ENCODE data around the gene BATF3.
"Not testable (repeated sequence)": the region's sequence is repeated elsewhere in the genome, so short reads cannot be mapped to it uniquely, and the experiment has no call there.

The BATF3 gene

GRCh38 chr1:212733109-212733508 lies 33.5 kb upstream of the BATF3 start:
- TF ChIP-seq CTCF (IDR thresholded peaks at IDR 0.05; ENCODE audit: low read depth, low read length), result no peak
- H3K4me3 ChIP-seq (replicated peaks in 1 of 2; ENCODE audit: low read depth in 2 of 2, low read length in 2 of 2), result no peak overlapping the region
- no peak for DNase-seq (ENCODE audit: low read depth in 2 of 2)

GRCh38 chr1:212731630-212732029 lies 32.0 kb upstream of the BATF3 start:
- DNase-seq (ENCODE audit: low read depth in 2 of 2), result no peak
- no peak for TF ChIP-seq CTCF (IDR thresholded peaks at IDR 0.05; ENCODE audit: low read depth, low read length)

GRCh38 chr1:212728606-212729005 lies 29.0 kb upstream of the BATF3 start:
- DNase-seq (ENCODE audit: low read depth in 2 of 2), result no peak
- no peak for TF ChIP-seq CTCF (IDR thresholded peaks at IDR 0.05; ENCODE audit: low read depth, low read length)
- H3K4me3 ChIP-seq (replicated peaks in 1 of 2; ENCODE audit: low read depth in 2 of 2, low read length in 2 of 2), result no peak overlapping the region

More at GRCh38 chr1:212731630-212732029, 32.0 kb upstream of the BATF3 start:
- H3K4me3 ChIP-seq (replicated peaks in 1 of 2; ENCODE audit: low read depth in 2 of 2, low read length in 2 of 2), result no peak overlapping the region

GRCh38 chr1:212727386-212728181 lies 27.9 kb upstream of the BATF3 start:
- TF ChIP-seq CTCF (IDR thresholded peaks at IDR 0.05; ENCODE audit: low read depth, low read length), result no peak
- DNase-seq (ENCODE audit: low read depth in 2 of 2), result peak; percentile 38 to 77
- no peak overlapping the region for H3K4me3 ChIP-seq (replicated peaks in 1 of 2; ENCODE audit: low read depth in 2 of 2, low read length in 2 of 2)

GRCh38 chr1:212724679-212725078 lies 25.0 kb upstream of the BATF3 start:
- DNase-seq (ENCODE audit: low read depth in 2 of 2), result not testable (repeated sequence)

GRCh38 chr1:212722270-212722957 lies 22.8 kb upstream of the BATF3 start:
- no peak overlapping the region for H3K4me3 ChIP-seq (replicated peaks in 1 of 2; ENCODE audit: low read depth in 2 of 2, low read length in 2 of 2)
- DNase-seq (ENCODE audit: low read depth in 2 of 2), result no peak
- no peak for TF ChIP-seq CTCF (IDR thresholded peaks at IDR 0.05; ENCODE audit: low read depth, low read length)

More at GRCh38 chr1:212724679-212725078, 25.0 kb upstream of the BATF3 start:
- H3K4me3 ChIP-seq (replicated peaks in 1 of 2; ENCODE audit: low read depth in 2 of 2, low read length in 2 of 2), result not testable (repeated sequence)
